HG03280 (cell line): Measurements from ENCODE around the gene CRHR2.

ENCODE experiments used
- ATAC-seq: cut with Tn5 transposase; IDR thresholded peaks from one replicate; pipeline ENCODE4 v1.9.1; 2021; ENCODE audit warnings: mild to moderate bottlenecking, moderate library complexity; ENCODE audit not compliant: unreplicated experiment

CRHR2 gene

GRCh38 chr7:30633223-30633622 lies 49.0 kb downstream of the CRHR2 start:
- no peak for ATAC-seq

- peak; percentile 70 for ATAC-seq
These were observed 51.3 kb downstream of the CRHR2 start for GRCh38 chr7:30630986-30631385.

- no peak for ATAC-seq
These were observed 55.2 kb downstream of the CRHR2 start for GRCh38 chr7:30627026-30627425.

GRCh38 chr7:30625283-30625682 lies 57.0 kb downstream of the CRHR2 start:
- no peak for ATAC-seq

GRCh38 chr7:30618961-30619360 lies 63.3 kb downstream of the CRHR2 start:
- ATAC-seq = no peak

- ATAC-seq = no peak
These were observed 64.1 kb downstream of the CRHR2 start for GRCh38 chr7:30618080-30618676.

- ATAC-seq = no peak
These were observed 64.9 kb downstream of the CRHR2 start for GRCh38 chr7:30617359-30617758.

- ATAC-seq = no peak
These were observed 65.9 kb downstream of the CRHR2 start for GRCh38 chr7:30616318-30616717.

GRCh38 chr7:30613366-30614325 lies 68.6 kb downstream of the CRHR2 start:
- ATAC-seq = no peak

- ATAC-seq = no peak
These were observed 69.5 kb downstream of the CRHR2 start for GRCh38 chr7:30612658-30613265.

- no peak for ATAC-seq
These were observed 76.4 kb downstream of the CRHR2 start for GRCh38 chr7:30605832-30606231.

- ATAC-seq = no peak
These were observed 77.4 kb downstream of the CRHR2 start for GRCh38 chr7:30604901-30605300.
